Peyer's patch (tissue), 4 donors: ENCODE data around the gene RBPJ. TPM values are rescaled to one million over a fixed set of nuclear protein-coding genes. Genes with fewer than 3 reads are reported as not detected.

Experiments used
- DNase-seq, 3 donors: peaks; one replicate each; pipeline ENCODE4 v3.0.0-alpha.2; 2017 to 2019
- H3K27ac ChIP-seq, 4 donors: fragments of 200-600 bp; sonication (generic); one replicate each; pipeline ENCODE4 v1.5.1; 2016 to 2019
- H3K27me3 ChIP-seq, 2 donors: fragments of 200-600 bp; sonication (generic); one replicate each; pipeline ENCODE4 v1.5.1; 2019
- H3K36me3 ChIP-seq, 3 donors: fragments of 200-600 bp; sonication (generic); one replicate each; pipeline ENCODE4 v1.5.1; 2016 to 2019
- H3K4me1 ChIP-seq, 4 donors: fragments of 200-600 bp; sonication (generic); one replicate each; pipeline ENCODE4 v1.5.1; 2016 to 2019
- H3K4me3 ChIP-seq, 4 donors: fragments of 200-600 bp; sonication (generic); 1 replicate in 3 of 4; 2 replicates in 1 of 4; pipeline ENCODE4 v1.5.1; 2016 to 2019; ENCODE audit warnings: mild to moderate bottlenecking in 1 of 4
- H3K9me3 ChIP-seq, 4 donors: fragments of 200-600 bp; sonication (generic); one replicate each; pipeline ENCODE4 v1.5.1; 2016 to 2019; ENCODE audit warnings: mild to moderate bottlenecking in 1 of 4
- POLR2A ChIP-seq, 2 donors: fragments of 450-650 bp; IDR thresholded peaks; one replicate each; pipeline ENCODE4 v1.5.1; 2017; ENCODE audit warnings: antibody characterized with exemption in 2 of 2, mild to moderate bottlenecking in 2 of 2, moderate library complexity in 2 of 2
- total RNA-seq, 4 donors: library from RNA; depleted of rRNA; stranded (reverse); fragments of >200 nt; gene quantifications; one replicate each; pipeline ENCODE4 v1.1.0, GENCODE V29; 2016
- TF ChIP-seq, protein P1 (sequence below), 6 experiments: fragments of 450-650 bp in 4 of 6; fragments of 200-600 bp in 2 of 6; sonication (generic) in 1 of 6; IDR thresholded peaks; one replicate each; pipeline ENCODE4 v1.5.1; 2017 to 2019; ENCODE audit warnings: antibody characterized with exemption in 6 of 6, mild to moderate bottlenecking in 3 of 6, moderate library complexity in 1 of 6

RBPJ gene
- total RNA-seq, 4 donors from 2014 or later, result 27.6 to 105 (median 42.8) TPM

DNA sequence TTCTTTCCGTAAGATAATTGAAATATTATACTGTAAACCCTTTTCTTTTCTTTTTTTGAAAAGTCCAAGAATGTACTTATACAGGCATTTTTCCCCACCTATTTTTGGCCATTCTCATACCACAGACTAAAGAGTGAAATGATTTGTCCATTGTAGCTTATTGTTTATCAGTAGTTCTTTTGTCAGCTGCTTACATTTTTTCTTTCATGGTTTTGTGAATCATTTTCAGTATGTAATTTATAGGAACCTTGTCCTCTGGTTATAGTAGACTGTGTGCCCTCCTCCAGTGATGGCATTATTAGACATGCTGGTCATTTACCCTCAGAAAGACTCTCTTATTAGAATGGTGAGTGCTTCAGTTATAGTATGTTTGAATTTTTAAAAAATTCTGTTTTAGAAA is 112.7 kb downstream of the RBPJ start:
- Histone ChIP-seq H3K4me1 (no peaks in the 10 kb centered on the region), H3K9me3 (no peaks in the 10 kb centered on the region), H3K27ac (no peak overlapping the region), H3K4me3 (no peak overlapping the region), H3K27me3 (no peaks in the 10 kb centered on the region), H3K36me3 (peaks cover 0 to 53% (median 0%) of the 10 kb centered on the region in 3 donors)
- DNase-seq, result no peak
- TF ChIP-seq POLR2A (IDR thresholded peaks at IDR 0.05), result no peak
- TF ChIP-seq, protein P1, sequence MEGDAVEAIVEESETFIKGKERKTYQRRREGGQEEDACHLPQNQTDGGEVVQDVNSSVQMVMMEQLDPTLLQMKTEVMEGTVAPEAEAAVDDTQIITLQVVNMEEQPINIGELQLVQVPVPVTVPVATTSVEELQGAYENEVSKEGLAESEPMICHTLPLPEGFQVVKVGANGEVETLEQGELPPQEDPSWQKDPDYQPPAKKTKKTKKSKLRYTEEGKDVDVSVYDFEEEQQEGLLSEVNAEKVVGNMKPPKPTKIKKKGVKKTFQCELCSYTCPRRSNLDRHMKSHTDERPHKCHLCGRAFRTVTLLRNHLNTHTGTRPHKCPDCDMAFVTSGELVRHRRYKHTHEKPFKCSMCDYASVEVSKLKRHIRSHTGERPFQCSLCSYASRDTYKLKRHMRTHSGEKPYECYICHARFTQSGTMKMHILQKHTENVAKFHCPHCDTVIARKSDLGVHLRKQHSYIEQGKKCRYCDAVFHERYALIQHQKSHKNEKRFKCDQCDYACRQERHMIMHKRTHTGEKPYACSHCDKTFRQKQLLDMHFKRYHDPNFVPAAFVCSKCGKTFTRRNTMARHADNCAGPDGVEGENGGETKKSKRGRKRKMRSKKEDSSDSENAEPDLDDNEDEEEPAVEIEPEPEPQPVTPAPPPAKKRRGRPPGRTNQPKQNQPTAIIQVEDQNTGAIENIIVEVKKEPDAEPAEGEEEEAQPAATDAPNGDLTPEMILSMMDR (IDR thresholded peaks at IDR 0.05), result no peak

DNA sequence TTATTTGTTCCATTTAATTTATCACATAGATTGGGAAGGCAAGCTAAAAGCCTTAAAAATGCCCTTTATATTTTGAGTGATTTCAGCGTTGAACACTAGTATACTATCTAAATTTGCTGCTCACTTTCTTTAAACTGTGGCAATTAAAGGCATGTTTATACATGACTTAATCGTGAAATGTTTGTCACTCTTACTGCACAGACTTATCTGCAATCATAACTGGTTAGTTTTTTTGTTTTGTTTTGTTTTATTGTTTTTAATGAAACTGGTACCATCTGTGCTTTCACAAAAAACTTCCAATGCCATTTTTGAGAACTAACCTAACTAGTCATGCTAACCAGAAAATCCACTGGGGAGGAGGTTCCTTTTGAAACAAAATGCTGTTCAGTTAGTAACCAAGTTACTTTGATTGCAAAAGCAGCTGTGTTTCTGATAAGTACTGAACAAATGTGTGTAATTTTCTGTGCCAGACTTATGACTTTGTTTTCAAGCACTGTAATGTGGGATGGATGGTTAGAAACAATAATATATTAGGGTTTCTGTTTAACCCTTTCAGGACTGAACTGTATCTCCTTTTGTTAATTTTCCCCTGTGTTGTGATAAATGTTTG is 113.3 kb downstream of the RBPJ start:
- Histone ChIP-seq H3K27ac (no peak overlapping the region), H3K27me3 (no peaks in the 10 kb centered on the region), H3K4me3 (no peak overlapping the region), H3K9me3 (no peaks in the 10 kb centered on the region), H3K36me3 (peaks cover 0 to 50% (median 0%) of the 10 kb centered on the region in 3 donors), H3K4me1 (no peaks in the 10 kb centered on the region)
- TF ChIP-seq POLR2A (IDR thresholded peaks at IDR 0.05), result no peak
- TF ChIP-seq, protein P1 (IDR thresholded peaks at IDR 0.05), result no peak
- no peak for DNase-seq

DNA sequence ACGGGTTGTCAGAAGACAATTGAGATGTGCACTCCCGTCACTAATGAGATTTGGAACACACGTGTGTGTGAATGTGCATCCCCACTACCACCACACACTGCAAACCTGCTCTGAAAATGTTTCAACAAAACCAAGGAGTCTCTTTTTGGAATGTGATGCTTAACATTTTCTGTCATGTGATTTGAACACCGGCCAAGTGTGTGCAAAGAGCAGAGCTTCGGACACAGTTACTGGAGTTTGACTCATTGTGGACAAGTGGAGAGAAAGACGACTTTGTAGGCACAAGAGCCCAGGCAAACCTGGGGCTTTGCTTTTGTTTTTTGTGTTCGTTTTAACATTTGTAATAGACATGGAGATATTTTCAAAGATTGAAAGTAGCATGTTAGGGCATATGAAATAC is 120.3 kb downstream of the RBPJ start:
- Histone ChIP-seq H3K4me3 (no peak overlapping the region), H3K27ac (no peak overlapping the region), H3K27me3 (no peaks in the 10 kb centered on the region), H3K36me3 (peaks cover 0 to 11% (median 0%) of the 10 kb centered on the region in 3 donors), H3K4me1 (no peaks in the 10 kb centered on the region), H3K9me3 (no peaks in the 10 kb centered on the region)
- TF ChIP-seq, protein P1 (IDR thresholded peaks at IDR 0.05), result no peak
- TF ChIP-seq POLR2A (IDR thresholded peaks at IDR 0.05), result no peak
- no peak for DNase-seq

DNA sequence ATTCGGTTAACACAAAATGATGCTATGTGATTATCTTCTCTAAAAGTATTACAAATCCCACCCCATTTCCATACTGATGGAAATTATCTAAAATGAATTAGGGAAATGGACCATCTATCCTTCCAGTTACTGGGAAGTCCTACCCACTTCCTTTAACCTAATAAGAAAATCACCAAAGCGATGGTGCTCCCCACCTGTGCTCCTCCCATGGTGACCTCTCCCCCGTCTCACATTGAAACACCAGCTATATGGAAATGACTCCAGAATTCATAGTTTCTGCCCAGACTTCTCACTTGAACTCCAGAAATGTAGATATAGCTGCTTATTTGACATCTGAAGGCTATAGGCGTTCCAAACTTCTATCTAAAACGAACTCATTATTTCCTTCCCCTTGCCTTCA is 121.0 kb downstream of the RBPJ start:
- Histone ChIP-seq H3K27ac (no peak overlapping the region), H3K27me3 (no peaks in the 10 kb centered on the region)

DNA sequence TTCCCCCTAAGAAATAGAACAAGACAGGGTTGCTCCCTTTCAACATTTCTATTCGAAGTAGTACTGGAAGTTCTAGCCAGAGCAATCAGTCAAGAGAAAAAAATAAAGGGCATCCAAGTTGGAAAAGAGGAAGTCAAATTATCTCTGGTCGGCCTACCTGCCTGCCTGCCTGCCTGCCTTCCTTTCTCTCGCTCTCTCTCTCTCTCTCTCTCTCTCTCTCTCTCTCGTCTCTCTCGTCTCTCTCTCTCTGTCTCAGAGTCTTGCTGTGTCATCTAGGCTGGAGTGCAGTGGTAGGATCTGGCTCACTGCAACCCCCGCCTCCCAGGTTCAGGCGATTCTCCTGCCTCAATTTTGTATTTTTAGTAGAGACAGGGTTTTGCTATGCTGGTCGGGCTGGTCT is 126.6 kb downstream of the RBPJ start:
- TF ChIP-seq, protein P1 (IDR thresholded peaks at IDR 0.05), result no peak
- TF ChIP-seq POLR2A (IDR thresholded peaks at IDR 0.05), result no peak
- Histone ChIP-seq H3K27me3 (no peaks in the 10 kb centered on the region), H3K27ac (no peak overlapping the region), H3K36me3 (no peaks in the 10 kb centered on the region), H3K9me3 (no peaks in the 10 kb centered on the region), H3K4me3 (no peak overlapping the region), H3K4me1 (no peaks in the 10 kb centered on the region)
- DNase-seq, result no peak

More for the DNA sequence above, 121.0 kb downstream of the RBPJ start:
- Histone ChIP-seq H3K36me3 (peaks cover 0 to 11% (median 0%) of the 10 kb centered on the region in 3 donors), H3K4me3 (no peak overlapping the region), H3K9me3 (no peaks in the 10 kb centered on the region), H3K4me1 (no peaks in the 10 kb centered on the region)
- no peak for TF ChIP-seq POLR2A (IDR thresholded peaks at IDR 0.05)
- TF ChIP-seq, protein P1 (IDR thresholded peaks at IDR 0.05), result no peak
- no peak for DNase-seq
